Iris pigment epithelial cell (primary cell): ENCODE results near the gene GRAMD4.
"Not testable (repeated sequence)": the region's sequence is repeated elsewhere in the genome, so short reads cannot be mapped to it uniquely, and the experiment has no call there.

Experiments
- DNase-seq: peaks from one replicate; pipeline ENCODE4 v3.0.0-alpha.2; 2011; ENCODE audit warnings: low read depth

Gene GRAMD4

DNA sequence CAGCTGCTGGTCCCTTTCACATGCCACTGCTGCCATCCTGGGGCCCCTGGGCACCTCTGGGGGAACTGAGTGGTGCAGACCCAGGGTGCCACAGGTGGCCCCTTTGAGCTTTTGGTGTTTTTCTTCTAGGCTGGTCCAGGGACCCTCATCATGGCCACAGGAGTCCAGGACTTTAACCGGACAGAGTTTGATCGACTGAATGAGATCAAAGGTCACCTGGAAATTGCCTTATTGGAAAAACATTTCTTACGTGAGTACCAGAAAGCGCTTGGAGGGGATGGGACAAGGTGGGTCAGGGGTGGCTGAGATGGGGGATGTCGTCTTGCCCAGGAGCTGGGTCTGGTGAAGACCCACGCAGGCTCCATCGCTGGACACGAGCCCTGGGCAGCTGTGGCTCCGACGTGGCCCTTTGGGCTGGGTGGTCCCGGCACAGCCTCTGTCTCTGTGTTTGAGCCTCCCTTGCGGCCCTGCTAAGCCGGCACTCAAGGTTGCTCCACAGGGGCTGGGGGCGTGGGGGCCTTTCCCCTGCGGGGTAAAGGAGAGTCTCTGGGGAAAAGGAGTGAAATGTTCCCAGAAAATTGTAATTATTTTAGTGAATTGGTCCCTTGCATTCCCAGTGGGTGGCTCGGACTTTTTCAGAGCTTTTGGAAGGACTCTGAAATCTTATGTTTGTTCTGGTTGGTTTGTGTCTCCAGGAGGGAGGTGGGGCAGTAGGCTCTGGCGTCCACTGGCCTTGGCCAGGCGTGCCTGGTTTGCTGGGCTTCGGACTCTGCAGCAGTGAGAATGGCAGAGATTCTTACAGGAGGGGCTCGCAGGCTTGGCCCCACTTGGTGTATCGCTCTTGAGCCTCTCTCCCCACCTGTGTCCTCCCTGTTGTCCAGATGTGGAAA lies 17.8 kb downstream of the GRAMD4 start:
- DNase-seq = no peak

- peak; percentile 66 for DNase-seq
Measured at GRCh38 chr22:46638601-46639431, 18.6 kb downstream of the GRAMD4 start.

GRCh38 chr22:46639843-46640242 lies 19.7 kb downstream of the GRAMD4 start:
- DNase-seq = no peak

GRCh38 chr22:46640293-46641055 lies 20.3 kb downstream of the GRAMD4 start:
- no peak for DNase-seq

- DNase-seq = no peak
Measured at GRCh38 chr22:46641811-46642266, 21.7 kb downstream of the GRAMD4 start.

GRCh38 chr22:46642840-46643480 lies 22.8 kb downstream of the GRAMD4 start:
- not testable (repeated sequence) for DNase-seq

DNA sequence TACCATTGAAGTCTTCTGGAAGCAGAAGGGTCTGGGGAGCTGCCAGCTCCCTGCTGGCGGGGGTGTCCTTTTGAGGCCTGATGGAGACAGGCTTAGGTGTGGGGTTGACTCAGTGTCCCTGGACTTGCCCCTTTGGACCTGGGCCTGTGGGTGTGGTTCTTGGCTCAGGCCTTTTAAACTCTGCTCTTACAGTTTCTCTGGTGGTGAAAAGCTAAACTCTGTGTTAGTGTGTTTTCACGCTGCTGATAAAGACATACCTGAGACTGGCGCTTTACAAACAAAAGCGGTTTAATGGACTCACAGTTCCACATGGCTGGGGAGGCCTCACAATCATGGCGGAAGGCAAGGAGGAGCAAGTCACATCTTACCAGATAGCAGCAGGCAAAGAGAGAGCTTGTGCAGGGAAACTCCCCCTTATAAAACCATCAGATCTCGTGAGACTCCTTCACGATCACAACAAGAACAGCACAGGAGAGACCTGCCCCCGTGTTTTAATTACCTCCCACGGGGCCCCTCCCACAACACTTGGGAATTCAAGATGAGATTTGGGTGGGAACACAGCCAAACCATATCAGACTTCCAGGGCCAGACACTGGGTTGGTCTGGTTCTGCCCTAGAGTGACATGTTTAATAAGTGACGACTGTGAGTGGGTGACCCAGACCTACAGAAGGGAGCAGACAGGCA lies 26.5 kb downstream of the GRAMD4 start:
- no peak for DNase-seq

- not testable (repeated sequence) for DNase-seq
Measured at GRCh38 chr22:46648225-46648820, 28.1 kb downstream of the GRAMD4 start.

DNA sequence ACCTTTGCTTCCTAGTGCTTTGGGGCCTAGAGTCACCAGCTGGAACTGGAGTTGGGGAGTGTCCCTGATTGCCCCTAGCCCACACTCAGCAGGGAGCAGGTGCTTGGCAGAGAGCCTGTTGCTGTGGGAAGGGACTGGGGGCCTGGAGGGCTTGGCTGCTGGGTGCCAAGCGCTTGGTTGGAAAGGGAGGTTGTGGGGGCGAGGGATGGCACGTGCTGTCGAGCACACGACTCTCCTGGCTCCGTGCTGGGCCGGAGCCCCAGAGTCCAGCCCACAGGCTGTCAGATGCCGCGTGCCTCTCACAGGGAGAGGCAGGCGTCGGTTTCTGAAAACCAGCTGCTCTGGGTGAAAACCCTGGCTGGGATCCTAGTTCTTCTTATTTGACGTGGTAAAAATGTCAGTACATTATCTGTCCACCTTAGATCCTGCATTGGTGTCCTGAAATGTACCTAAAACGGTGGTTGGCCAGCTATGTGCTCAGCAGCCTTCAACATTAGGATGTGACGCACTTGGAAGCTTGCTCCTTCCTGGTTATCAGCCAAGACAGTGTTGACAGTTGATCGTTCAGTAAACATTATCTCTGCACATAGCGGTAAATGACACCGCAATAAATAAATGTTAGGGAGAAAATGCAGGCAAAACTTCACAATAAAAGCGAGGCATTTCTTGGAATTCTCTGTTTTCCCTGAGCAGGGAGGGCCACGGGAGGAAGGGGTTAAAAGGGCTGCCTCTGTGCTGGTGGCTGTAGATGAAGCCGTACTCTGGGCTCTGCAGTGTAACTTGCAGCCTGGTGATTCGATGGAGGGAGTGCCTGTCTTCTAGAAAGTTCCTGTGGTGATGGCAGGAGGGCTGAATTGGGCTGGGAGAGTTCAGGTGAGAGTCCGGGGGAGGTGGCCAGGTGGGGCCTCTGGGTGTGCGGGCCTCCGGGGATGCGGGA lies 29.2 kb downstream of the GRAMD4 start:
- peak; percentile 62 for DNase-seq

DNA sequence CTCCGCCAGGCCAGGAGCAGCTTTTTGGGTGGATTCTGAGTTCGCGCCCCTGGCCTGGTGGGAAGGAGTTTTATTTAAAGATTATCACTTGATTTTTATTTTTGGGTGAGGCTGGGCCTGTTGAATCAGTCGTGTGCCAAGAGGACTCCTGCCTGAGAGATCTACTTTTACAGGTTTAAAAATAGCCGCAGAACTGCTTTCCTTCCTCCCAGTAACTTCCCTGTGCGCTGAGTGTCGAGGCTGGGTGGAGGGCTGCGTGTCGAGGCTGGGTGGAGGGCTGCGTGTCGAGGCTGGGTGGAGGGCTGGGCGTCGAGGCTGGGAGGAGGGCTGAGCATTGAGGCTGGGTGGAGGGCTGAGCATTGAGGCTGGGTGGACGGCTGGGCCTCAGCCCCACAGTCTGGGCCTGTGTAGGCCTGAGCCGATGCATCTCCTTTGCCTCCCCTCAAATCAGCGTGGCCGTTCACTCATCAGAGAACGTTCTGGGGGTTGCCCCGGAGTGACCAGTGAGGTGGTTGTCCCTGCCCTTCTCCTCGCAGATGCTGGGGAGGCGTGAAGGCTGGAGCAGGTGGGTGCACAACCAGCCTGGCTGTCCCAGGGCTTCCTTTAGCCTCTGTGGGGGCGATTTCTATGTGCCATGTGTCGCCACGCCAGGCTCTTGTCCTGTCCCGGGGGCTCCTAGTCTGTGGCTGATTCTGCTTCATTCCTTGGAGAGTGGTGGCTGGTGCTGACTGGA lies 30.1 kb downstream of the GRAMD4 start:
- no peak for DNase-seq

GRCh38 chr22:46651316-46651715 lies 31.1 kb downstream of the GRAMD4 start:
- no peak for DNase-seq

DNA sequence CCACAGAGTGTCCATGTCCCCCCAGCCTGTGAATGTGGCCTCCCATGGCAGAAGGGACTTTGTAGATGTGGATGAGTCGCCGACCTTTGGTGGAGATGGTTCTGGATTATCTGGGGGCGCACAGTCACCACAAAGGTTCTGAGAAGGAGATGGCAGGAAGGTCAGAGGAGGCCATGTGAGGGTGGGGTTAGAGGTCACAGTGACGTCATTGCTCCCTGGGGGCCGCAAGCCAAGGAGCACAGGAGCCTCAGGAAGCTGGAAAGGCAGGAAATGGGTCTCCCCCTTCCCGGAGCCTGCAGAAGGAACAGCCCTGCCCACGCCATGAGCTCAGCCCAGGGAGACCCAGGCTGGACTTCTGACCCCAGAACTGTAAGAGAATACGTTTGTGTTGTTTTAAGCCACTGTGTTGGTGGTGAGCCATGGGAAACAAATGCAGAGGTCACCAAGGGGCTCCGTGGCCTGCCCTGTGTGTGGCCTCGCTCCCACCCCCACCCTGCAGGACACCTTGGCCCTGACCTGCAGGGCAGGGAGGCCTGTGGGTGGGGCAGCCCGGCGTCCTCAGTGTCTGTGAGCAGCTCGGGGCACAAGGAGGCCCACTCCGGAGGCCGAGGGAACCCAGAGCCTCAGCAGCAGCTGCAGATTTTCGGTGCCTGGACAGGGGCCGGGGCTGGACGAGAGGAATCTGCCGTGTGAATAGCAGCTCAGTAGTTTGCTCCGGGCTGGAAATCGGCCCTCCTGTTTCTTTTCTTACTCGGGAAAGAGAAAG lies 32.1 kb downstream of the GRAMD4 start:
- peak; percentile 53 for DNase-seq

- peak; percentile 46 for DNase-seq
Measured at GRCh38 chr22:46652847-46653331, 32.7 kb downstream of the GRAMD4 start.

- DNase-seq = no peak
Measured at GRCh38 chr22:46653596-46653995, 33.4 kb downstream of the GRAMD4 start.

GRCh38 chr22:46654426-46654825 lies 34.2 kb downstream of the GRAMD4 start:
- no peak for DNase-seq

DNA sequence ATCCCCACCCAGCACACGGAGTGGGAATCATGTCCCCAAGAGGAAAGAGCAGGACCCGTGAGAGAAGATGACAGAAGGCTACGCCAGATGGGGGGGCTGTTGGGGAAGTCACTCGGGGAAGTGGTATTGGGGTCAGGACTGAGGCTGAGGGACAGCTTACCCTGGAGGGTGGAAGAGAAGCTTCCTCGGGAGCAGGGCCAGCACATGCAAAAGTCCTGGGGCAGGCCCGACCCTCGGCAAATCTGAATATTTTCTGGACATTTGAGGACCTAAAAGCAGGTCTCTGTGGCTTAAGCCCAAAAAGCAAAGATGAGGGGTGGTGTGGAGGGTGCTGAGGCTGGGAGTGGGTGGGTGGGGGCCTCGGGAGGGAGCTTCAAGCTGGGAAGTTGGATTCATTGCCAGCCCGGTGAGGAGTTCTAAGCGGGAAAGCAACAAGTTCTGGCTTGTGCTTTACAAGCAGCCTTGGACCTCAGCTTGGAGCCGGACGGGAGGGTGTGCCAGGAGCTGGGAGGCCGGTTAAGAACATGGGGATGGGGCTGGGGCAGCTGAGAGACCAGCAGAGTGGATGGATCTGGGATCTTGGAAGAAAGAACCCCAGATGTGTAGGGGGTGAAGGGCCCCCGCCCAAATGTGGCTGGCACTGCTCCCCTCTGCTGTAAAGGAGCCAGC lies 34.9 kb downstream of the GRAMD4 start:
- DNase-seq = no peak
